Stimulated activated CD4-positive, alpha-beta T cell treated with anti-CD3 and anti-CD28 coated beads, Interleukin-2, amount 100 ng/mL, for 24 hours (primary cell): Measurements from ENCODE around the gene DCBLD1.
"Not testable (repeated sequence)": the region's sequence is repeated elsewhere in the genome, so short reads cannot be mapped to it uniquely, and the experiment has no call there.

ENCODE experiments used
- DNase-seq, 2 donors: peaks; one replicate each; pipeline ENCODE4 v3.0.0-alpha.2; 2020

Gene DCBLD1

DNA sequence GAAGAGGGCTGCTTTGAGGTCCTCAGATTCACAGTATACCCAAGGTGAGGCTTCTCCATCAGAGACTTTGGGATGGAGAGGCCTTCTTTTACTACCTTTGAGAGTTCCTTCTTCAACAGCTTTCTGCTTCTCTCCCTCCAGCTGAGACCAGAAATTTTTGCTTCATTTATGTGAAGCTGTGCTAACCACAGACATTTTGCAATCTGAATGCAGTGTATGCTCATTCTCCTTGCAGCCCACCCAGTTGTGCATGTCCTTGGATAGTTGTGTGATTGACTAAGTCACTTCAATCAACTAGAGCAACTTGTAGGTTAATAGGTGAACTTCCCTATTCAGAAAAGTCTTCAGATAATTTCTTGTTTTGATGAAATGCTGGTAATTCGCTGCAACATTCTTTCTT, 20.1 kb downstream of the DCBLD1 start:
- DNase-seq: no peak

DNA sequence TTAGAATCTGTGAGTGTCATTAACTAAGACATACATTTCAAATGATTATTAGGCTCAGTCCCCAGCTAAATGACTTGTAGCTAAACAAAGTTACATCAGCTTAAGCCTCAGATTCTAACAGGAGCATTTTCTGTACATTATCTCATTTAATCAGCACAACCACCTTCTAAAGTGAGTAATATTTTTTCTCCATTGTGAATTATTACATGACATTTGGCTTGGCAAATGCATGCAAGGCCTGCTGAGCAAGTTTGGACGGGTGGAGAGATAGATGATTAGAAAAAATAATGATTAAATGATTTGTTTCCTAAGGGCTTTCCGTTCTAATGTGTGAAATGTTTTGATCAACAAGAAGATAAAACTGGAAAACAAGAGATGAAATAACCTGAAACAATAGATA, 20.7 kb downstream of the DCBLD1 start:
- no peak for DNase-seq

DNA sequence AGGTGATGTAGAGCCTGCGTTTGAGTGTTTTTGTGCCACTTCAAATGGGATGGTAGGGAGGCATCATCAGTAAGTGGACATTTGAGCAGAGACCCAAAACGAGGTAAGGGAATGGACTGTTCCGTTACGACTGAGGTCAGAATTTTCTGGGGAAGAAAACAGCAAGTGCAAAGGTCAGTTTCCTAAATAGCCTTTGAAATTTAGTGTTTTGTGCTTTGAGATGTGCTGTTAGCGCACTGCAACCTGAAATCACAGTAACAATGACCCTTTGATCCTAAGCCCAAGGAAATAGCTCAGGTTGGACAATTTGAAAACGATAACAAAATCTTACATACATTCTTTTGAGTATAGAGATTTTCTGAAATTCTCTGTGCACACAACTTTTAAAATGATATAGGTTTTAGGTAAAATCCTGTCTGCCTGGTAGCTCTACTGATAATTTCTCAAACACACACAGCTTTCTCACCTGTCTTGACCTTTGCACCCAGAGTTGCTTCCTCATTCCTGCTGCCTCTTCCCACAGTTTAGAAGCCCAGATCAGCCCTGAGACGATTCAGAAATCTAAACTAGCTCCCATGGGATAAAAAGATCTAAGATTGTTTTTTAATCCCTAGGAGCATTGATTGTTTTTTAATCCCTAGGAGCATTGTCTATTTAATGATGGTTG, 22.1 kb downstream of the DCBLD1 start:
- DNase-seq: no peak

DNA sequence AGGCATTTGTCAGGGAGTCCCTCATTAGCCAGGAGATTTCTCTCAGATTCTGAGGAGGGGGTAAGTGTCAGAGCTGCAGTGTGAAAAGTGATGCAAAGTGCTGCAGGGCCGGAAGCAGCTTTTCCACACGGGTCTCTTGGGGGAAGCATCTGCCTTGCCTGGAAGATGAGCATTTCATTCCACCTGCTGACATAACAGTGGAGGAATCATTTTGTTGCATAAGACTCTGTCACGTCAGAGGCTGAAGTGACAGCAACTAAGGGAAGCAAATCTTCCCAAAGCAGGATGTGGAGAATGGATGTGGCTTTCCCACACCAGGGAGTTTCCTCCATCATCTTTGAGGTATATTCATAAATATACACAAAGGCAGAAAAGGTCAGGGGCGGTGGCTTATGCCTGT, 22.8 kb downstream of the DCBLD1 start:
- DNase-seq: no peak

DNA sequence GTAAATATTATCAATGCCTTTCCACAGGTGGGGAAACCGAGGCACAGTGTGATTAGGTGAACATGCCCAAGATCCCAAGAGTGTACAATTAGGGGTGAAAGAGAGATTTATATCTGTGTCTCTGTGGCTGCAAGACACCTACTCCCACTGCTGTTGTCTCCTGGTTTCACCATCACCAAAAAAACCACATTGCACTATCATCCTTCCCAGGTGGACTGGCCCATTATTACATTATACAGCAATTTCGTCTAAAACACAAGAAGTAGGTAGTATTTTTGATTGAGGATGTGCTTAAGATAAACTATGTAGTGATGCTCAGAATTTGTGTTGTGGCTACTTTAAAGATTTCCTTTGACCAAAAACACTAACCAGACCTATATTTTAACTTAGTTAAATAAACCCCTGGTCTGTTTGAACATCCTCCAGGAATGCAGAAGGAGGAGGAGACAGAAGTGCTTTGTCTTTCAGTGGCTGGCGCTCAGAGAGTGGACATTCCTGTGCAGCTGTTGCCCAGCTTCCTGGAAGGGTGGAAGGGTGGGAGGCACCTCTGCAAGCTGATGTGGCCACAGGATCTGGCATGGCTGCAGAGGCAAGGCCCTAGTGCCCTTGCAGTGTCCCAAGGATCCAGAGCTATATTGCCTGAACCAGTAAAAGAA, 23.8 kb downstream of the DCBLD1 start:
- no peak for DNase-seq

DNA sequence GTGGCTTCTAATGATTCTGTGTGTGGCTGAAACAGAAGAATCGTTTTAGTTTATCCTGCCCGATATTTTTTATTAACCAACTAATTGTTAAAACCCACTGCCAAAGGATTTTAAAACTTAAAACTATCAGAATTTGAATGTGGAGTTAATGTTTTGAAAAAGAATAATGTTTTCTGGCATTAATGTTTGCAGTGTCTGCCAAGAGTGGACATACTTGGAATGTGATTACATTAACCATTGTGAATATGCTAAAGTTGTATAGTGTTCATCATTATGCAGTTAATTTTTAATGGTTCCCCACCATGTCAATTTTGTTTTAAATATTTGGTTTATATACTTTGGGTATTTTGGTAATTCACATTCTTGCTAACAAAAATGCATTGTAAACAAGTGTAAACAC, 24.4 kb downstream of the DCBLD1 start:
- no peak for DNase-seq

DNA sequence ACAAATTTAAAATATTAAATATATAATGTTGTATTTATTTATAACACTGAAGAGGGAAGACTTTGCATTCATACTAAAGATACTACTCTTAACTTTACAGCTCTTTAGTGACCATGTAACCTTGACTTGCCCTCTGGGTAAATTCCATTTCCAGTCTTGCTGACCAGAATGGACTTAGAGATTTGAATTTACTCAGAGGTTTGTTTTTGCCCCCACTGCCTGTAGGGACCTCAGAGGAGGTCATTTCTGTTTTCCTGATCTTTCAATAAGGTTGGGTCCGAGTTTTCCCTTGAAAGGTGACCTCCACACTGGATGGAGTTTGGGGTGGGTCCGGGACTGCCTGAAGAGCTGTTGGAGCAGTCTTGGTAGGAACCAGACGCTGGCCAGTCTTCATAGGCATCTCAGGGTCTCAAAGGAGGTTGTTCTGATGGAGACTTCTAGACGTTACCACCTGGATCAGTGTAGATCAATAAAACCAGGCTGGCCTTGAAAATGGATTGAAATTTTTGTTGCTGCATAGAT, 26.0 kb downstream of the DCBLD1 start:
- no peak for DNase-seq

DNA sequence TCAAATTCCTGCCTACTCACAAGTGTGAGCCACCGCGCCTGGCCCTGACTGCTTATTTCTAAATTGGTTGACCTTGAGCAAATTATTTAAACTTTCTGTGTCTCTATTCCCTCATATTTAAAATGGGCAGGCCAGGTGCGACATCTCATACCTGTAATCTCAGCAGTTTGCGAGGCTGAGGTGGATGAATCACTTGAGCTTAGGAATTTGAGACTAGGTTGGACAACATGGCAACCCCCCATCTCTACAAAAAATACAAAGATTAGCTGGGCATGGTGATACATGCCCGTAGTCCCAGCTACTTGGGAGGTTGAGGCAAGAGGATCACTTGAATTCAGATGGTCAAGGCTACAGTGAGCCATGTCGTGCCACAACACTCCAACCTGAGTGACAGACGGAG, 26.5 kb downstream of the DCBLD1 start:
- DNase-seq: no peak

DNA sequence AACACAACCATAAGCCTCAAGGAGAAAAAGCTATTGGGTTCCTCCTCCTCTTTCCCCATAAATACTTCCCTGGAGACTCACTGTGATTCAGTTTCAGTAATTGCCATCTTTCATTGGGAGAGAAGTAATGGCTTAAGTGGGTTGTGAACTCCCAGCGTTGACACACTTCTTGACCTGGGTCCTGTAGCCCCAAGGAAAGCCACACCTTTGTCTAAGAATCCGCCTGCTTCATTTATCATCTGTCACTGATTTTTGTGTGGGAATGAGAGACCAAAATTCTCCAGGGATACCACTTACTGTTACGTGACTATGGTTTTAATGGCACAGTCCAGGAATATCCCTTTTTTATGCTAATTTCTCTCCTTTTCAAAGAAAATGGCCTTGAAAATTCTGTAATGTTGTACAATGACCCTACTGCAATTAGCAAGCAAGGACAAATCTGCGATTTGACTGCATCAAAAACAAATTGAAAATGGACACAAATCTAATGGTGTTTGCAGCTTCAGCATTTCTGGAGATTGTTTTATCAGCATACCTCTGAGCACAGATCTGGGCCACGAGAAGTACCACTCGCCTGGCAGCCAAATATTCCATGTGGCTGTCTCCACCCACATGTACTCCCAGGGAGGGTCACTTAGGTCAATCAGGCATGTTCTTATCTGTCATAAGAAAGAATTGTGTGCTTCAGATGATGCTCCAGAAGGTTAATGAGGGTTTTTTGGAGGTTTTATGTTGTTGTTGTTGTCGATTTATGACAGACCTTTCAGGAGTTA, 29.8 kb downstream of the DCBLD1 start:
- DNase-seq: no peak

DNA sequence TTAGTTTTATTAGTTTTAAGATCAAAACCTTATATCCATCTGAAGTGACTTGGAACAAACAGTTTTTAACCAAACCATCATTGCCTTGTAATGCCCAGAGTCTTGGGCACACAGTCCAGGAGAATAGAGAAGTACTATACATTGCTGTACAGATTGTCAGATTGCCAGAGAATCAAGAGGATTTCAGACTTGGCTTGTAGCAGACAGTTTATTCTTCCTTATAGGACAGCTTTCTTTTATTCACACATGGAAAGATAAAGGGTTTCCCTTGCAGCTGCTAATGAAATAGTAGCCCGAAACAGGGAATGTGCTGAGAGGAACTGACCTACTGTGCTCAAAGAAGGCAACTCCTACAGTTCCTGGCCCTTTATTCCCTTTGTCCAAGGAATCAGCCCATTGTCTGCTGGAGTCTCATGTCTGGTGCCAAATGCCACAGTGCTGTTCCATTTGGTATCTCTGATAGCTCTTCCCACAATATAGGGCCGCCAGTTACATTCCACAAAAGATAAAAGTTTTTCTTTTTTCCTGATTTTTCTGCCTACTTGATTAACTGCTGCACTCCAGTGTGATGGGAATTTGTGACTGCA, 30.6 kb downstream of the DCBLD1 start:
- no peak for DNase-seq

DNA sequence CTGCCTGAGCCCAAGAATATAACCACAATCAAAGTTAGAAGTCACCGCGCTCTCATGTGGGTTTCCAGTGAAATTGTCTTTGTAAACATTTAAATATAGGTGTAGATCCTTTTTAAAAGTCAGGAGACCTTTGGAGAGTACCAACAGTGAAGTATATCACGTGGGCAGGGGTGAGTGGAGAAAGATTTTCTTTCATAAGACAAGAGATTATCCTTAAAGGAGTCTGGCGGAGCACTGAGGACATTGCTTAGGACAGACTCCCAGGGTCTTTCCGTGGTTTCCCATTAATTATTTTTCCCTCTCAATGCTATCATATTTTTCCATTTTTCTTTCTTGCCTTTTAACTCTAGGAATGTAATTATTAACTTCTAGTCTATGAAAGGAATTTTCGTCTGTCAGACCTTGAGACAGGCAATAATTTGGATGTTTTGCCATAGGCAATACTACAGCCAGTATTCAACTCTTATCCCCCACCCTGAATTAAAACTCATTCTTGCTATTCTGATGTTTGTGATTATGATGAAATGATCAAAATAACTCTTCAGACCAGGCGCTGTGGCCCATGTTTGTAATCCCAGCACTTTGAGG, 31.4 kb downstream of the DCBLD1 start:
- DNase-seq: no peak

DNA sequence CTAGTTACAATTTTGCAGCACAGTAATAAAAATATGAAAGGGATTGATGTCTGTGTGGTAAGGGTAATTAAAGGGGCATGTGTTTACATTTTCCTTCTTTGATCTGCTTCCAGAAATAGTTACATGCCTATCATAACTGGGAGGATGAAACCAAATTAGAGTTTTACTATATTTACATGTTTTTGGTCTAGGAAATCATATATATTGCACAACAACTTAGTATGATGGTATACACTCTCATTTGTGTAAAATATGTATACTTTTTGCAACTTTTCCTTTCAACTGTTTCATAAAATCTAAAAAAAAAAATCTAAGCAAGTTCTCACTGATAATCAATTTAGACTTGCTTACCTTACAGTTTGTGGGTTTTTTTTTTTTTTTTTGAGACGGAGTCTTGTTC, 32.2 kb downstream of the DCBLD1 start:
- DNase-seq: no peak

DNA sequence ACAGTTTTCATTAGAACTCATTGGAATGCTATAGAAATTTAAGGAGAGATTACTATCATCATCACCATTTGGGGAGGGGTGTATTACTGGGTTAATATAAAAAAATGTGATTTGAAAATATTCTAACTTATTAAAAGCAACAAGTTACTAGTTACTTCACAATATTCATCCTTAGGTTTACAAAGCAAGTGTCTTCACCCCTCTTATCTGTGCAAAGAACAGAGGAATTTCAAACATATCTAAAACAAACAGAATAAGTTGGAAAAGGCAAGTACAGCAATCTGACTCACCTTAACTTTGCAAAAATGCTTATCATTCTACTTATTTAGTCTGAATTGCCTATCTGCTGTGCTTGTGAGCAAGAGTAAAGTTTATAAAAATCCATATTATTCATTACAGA, 32.9 kb downstream of the DCBLD1 start:
- DNase-seq: no peak

DNA sequence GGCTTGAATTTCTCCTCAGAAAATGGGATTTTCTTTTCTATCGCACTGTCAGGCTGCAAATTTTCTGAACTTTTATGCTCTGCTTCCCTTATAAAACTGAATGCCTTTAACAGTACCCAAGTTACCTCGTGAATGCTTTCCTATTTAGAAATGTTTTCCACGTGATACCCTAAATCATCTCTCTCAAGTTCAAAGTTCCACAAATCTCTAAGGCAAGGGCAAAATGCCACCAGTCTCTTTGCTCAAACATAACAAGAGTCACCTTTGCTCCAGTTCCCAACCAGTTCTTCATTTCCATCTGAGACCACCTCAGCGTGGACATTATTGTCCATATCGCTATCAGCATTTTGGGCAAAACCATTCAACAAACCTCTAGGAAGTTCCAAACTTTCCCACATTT, 35.5 kb downstream of the DCBLD1 start:
- not testable (repeated sequence) for DNase-seq

DNA sequence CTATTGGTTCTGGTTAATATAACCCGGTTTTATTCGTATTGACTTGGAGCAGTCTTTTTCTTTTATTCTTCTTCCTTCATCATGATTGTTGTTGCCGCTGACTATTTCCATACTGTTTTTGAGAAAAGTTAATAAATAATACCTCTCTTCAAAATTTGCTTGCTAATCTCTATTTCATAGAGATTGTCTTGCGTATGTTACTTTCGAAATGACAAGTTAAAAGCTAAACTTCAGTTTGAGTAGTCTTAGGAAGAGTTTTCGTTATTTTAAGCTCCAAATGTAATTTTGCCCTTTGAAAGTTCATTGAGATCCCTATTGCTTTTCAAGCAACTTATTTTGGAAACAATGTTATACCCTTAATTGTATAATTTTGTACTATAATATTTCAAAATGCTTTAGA, 36.4 kb downstream of the DCBLD1 start:
- DNase-seq: no peak

DNA sequence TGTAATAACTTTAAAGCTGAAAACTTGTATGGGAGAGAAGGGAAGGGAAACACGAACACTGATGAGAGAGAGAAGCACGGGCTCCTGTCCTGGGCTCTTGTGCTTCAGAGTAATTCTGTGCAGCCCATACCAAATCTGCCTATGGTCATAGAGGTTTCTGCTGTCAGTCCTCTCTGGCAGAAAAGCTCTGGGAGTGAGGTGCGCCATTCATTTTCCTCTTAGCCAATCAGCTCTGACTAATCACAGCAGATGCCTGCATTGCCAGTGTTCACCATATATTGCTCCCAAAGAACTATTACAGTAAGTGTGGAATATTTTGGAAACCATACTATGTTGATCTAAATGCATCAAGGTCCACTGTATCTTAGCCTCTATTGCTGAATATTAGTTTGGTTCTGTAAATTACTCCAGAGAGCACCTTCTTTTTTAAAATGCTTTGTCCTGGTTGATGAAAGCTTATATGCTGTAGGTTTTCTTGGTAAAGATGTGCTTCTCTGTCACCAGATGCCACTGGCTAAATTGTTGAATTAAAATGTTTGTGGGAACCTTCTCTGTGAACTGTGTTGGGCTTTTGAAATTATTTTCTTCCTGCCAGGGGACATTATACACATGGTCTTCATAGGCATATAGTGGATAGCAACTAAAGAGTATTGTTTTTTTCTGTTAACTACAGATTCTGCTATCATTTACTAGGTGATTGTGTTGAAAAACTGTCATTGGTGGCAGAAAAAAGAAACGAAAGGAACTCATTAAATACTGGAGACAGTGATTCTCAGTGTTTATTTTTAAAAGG, 38.3 kb downstream of the DCBLD1 start:
- DNase-seq: no peak

DNA sequence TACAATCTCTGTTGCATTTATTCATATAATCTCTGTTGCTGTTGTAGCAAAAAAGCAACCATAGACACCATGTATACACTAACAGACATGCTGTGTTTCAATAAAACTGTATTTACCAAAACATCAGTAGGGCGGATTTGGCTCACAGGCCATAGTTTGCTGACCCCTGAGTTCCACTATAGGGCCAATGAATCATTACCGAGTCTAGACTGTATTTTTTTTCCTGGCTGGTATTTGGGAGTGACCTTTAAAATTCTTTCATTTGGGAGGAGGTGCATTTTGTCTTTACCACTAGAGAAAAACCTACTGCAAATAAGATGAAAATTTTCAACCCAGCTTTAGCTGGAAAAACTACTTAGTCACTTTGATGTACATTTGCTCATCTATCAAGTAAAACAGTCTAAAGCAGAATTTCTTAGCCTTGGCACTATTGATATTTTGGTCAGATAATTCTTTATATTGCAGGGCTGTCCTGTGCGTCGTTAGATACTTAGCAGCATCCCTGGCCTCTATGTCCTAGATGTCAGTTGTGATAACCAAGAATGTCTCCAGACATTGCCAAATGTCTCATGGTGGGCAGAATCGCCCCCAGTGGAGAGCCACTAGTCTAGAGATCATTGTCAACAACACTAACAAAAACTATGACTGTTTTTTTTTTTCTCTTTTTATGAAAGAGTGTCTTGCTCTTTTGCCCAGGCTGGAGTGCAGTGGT, 39.5 kb downstream of the DCBLD1 start:
- DNase-seq: no peak

DNA sequence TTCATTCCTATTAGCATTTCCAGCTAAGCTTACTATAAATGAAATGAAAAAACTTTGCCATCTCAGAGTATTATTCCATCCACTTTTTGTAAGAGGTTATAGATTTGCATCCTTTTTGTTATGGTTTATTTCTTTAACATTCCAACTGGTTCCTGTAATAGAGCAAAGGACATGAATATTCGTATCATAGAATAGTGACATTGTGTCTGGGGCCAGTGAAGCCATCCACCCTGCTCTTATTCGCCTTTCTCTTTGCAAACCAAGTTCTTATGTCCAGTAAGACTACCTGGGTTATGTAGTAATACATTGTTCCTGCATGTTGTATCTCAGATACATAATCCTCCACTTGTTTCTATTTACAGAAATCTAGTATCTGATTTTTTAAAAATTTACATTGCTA, 43.1 kb downstream of the DCBLD1 start:
- DNase-seq: no peak

DNA sequence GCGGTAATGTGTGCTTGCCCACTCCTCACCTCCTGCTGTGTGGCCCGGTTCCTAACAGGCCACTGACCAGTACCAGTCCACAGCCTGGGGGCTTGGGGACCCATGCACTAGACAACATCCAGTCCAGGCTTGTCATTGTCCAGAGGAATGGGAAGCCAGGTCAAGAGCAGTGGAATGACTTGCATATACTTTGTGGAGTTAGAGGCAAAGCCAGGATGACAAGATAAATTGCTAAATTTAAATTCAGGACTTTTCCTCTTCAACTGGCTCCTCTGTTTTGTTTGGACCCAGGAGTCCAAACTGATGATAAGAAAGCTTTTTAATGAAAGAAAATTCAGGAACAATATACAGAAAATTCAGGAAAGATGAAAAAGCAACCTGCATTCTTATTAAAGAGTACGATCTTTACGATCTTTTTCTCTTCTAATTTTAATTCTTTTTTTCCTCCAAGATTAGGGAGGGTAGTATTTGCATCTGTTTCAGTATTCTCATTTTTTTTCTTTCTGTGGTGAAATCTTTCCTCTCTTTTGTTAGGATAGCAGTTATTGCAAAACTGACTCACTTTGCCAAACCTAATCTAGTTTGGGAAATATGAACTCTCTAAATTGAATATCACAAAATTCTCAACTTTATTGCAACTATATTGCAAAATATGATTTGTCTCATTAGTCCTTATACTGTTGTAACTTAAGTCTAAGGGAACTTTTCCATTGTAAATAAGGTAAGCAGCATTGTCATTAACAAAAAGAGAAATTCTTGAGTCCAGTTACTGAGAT, 48.2 kb downstream of the DCBLD1 start:
- no peak for DNase-seq

DNA sequence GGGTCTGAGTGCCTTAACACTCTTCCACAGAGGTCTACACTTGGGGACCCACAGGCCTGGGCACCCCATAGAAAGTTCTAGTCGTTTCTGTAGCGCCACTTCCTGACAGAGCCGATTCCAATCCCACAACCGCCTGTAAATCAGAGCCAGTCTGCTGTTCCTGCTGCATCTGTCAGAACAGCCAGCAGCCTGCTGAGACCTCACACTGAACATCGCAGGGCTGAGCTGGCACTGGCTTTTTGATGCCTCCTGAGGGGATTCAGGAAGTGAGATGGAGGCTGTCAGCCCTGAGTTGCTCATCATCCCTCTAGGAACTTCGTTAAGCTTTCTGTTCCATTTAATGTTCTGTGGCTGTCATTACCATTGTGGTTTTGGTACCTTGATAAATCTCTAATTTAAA, 48.9 kb downstream of the DCBLD1 start:
- no peak for DNase-seq
